PC-3 (cell line): ENCODE measurements around the gene MBOAT1. TPM values are rescaled to one million over a fixed set of nuclear protein-coding genes. Genes with fewer than 3 reads are reported as not detected.

Experiments
- ATAC-seq: fragments of 200-7000 bp; cut with Tn5 transposase; 2 replicates; pipeline ENCODE4 v1.9.1; 2020; ENCODE audit warnings: mild to moderate bottlenecking, moderate library complexity
- BruUV-seq: library from RNA; stranded (reverse); fragments of 400-500 nt; replicated peaks from 2 replicates; lab custom pipeline; 2021; lab: Mats Ljungman, UMichigan
- CTCF ChIA-PET: fragments of 300-600 bp; sonication (Branson Sonifier 250); formaldehyde crosslinking; loops from one replicate; lab custom pipeline; 2022; ENCODE audit warnings: antibody characterized with exemption; lab: Charles Lee
- POLR2A ChIA-PET: fragments of 300-600 bp; sonication (Branson Sonifier 250); formaldehyde crosslinking; loops from one replicate; lab custom pipeline; 2022; ENCODE audit warnings: antibody characterized with exemption; ENCODE audit not compliant: unreplicated experiment; lab: Charles Lee
- DNase-seq: peaks from one replicate; pipeline ENCODE4 v3.0.0-alpha.2; 2015
- H2AFZ ChIP-seq: fragments of 300-600 bp; sonication (generic); 2 replicates; pipeline ENCODE4 v1.6.0; 2016; ENCODE audit warnings: antibody characterized with exemption, low read length
- H3F3A ChIP-seq: fragments of 300-600 bp; sonication (generic); one replicate; pipeline ENCODE4 v1.6.0; 2017; ENCODE audit warnings: antibody characterized with exemption, low read length, control low read depth, mild to moderate bottlenecking; ENCODE audit not compliant: unreplicated experiment
- H3K27ac ChIP-seq: fragments of 300-600 bp; sonication (generic); 2 replicates; pipeline ENCODE4 v1.5.1; 2016; ENCODE audit warnings: mild to moderate bottlenecking, low read length
- H3K27me3 ChIP-seq: fragments of 300-600 bp; sonication (generic); 2 replicates; pipeline ENCODE4 v1.6.1; 2016; ENCODE audit warnings: low read length, mixed read lengths
- H3K36me3 ChIP-seq: fragments of 300-600 bp; sonication (generic); 2 replicates; pipeline ENCODE4 v1.6.1; 2016; ENCODE audit warnings: low read depth, mixed run types, low read length, mixed read lengths
- H3K4me1 ChIP-seq: fragments of 300-600 bp; sonication (generic); 2 replicates; pipeline ENCODE4 v1.5.1; 2016; ENCODE audit warnings: low read length; ENCODE audit not compliant: insufficient read depth
- H3K4me2 ChIP-seq: fragments of 300-600 bp; sonication (generic); 2 replicates; pipeline ENCODE4 v1.6.0; 2016; ENCODE audit warnings: low read length
- H3K4me3 ChIP-seq: fragments of 300-600 bp; sonication (generic); 2 replicates; pipeline ENCODE4 v1.5.1; 2016; ENCODE audit warnings: mild to moderate bottlenecking, low read length, mixed read lengths
- H3K79me2 ChIP-seq: fragments of 300-600 bp; sonication (generic); 2 replicates; pipeline ENCODE4 v1.6.1; 2017; ENCODE audit warnings: low read length, mixed read lengths
- H3K9ac ChIP-seq: fragments of 300-600 bp; sonication (generic); 2 replicates; pipeline ENCODE4 v1.6.0; 2016; ENCODE audit warnings: mild to moderate bottlenecking, low read length
- H3K9me2 ChIP-seq: fragments of 300-600 bp; sonication (generic); replicated peaks from 2 replicates; pipeline ENCODE4 v1.6.1; 2016; ENCODE audit warnings: mixed run types, low read length, mixed read lengths
- H3K9me3 ChIP-seq: fragments of 300-600 bp; sonication (generic); 2 replicates; pipeline ENCODE4 v1.6.1; 2016; ENCODE audit warnings: low read length, mixed read lengths
- H4K20me1 ChIP-seq: fragments of 300-600 bp; sonication (generic); 2 replicates; pipeline ENCODE4 v1.6.1; 2016; ENCODE audit warnings: low read length, mixed read lengths
- CTCF ChIP-seq: fragments of 300-600 bp; sonication (generic); conservative IDR thresholded peaks from 2 replicates; pipeline ENCODE4 v1.5.1; 2017; ENCODE audit warnings: antibody characterized with exemption, low read depth, mild to moderate bottlenecking, low read length
- EZH2 ChIP-seq: fragments of 300-600 bp; sonication (generic); IDR thresholded peaks from one replicate; pipeline ENCODE4 v1.6.1; 2017; ENCODE audit warnings: antibody characterized with exemption, mild to moderate bottlenecking, low read length; ENCODE audit not compliant: unreplicated experiment
- EZH2phosphoT487 ChIP-seq: fragments of 300-600 bp; sonication (generic); IDR thresholded peaks from 2 replicates; pipeline ENCODE4 v1.6.1; 2018; ENCODE audit warnings: mild to moderate bottlenecking, antibody characterized with exemption, low read length, borderline replicate concordance
- intact Hi-C: fragments of 100-400 bp; cut with micrococcal nuclease; formaldehyde crosslinking; loops from 2 replicates; pipeline ENCODE4 v1.9.0; 2023
- total RNA-seq: library from RNA; depleted of rRNA; stranded (reverse); fragments of >200 nt; gene quantifications from 2 replicates; pipeline ENCODE4 v1.2.3, GENCODE V29; 2014

MBOAT1 gene
- total RNA-seq, 1 experiment from 2014 or later: 8.4 TPM

GRCh38 chr6:20204512-20204894 lies 7.8 kb downstream of the MBOAT1 start:
- Histone ChIP-seq H3K9me2 (no peaks in the 10 kb centered on the region), H3K27me3 (no peaks in the 10 kb centered on the region), H2AFZ (no peak overlapping the region), H3K27ac (no peak overlapping the region), H4K20me1 (no peaks in the 10 kb centered on the region), H3F3A (peaks cover 8% of the 10 kb centered on the region), H3K4me3 (no peak overlapping the region), H3K4me1 (peaks cover 28% of the 10 kb centered on the region), H3K36me3 (no peaks in the 10 kb centered on the region), H3K9ac (no peak overlapping the region), H3K79me2 (peaks cover 82% of the 10 kb centered on the region), H3K9me3 (no peaks in the 10 kb centered on the region), H3K4me2 (no peak overlapping the region)
- no TSS peak for BruUV-seq
- TF ChIP-seq EZH2 (no peak), EZH2phosphoT487 (no peak), CTCF (no peak)
- DNase-seq: no peak
- CTCF ChIA-PET: no interaction called here
- POLR2A ChIA-PET: interaction anchor here (0.6 kb wide), 1 partner anchor 1858 kb away, joined by 4 read pairs; no protein-coding TSS in a partner anchor
- ATAC-seq: no peak
- intact Hi-C loops: no loop called here

DNA sequence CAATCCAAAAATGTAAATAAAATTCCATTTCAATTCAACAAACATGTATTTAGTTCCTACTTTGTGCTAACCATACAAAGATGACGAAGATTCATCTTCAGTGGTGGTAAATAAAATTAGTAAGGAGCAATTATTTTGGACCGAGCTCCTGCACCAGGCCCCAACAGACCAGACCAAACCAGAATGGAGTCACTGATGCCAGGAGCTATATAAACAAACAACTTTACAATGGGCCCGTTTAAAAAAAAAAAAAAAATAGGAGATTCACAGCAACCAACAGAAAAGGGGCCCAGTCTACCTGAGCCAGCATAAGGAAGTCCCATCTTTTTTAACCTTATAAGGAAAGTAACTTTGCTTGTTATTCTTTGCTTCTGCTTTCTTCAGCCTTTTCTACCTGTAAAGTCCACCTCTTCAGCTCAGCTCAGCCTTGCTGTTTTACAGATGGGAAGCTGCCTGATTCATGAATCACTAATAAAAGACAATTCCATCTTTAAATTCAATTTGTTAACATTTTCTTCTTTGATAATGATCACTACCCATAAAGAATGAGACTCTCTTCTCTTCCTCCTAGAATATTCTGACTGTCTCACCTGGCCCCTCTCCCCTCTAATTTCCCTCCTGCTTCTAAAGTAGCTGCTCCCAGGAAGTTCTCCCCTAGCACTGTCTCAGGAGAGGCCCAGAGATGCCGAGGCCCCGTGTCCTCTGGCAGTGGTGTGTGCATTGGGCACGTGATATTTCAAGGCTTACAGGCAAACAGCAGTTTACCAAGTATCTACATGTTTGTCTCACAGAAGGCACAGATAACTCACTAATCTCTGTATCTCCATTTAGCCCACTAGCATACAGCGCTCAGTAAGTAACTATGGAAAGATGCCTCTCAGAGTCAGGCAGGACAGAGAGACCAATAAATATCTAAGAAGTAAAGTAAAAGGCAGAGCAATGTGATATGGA lies 8.4 kb downstream of the MBOAT1 start:
- intact Hi-C loops: no loop called here
- H3K9ac ChIP-seq: no peak overlapping the region
- no peak overlapping the region for H3K4me3 ChIP-seq
- BruUV-seq: no TSS peak
- no peak overlapping the region for H3K27ac ChIP-seq
- no peaks in the 10 kb centered on the region for H3K27me3 ChIP-seq
- ATAC-seq (no peak), DNase-seq (no peak)
- no peaks in the 10 kb centered on the region for H4K20me1 ChIP-seq
- TF ChIP-seq EZH2phosphoT487: no peak
- no peak for TF ChIP-seq EZH2
- TF ChIP-seq CTCF: no peak
- no peak overlapping the region for H3K4me2 ChIP-seq
- H3K36me3 ChIP-seq: no peaks in the 10 kb centered on the region
- no peaks in the 10 kb centered on the region for H3K9me2 ChIP-seq
- no peak overlapping the region for H2AFZ ChIP-seq
- no peaks in the 10 kb centered on the region for H3K9me3 ChIP-seq
- peaks cover 8% of the 10 kb centered on the region for H3F3A ChIP-seq
- H3K79me2 ChIP-seq: peaks cover 75% of the 10 kb centered on the region
- POLR2A ChIA-PET: interaction anchor here (0.6 kb wide), 1 partner anchor 1857 kb away, joined by 4 read pairs; no protein-coding TSS in a partner anchor
- CTCF ChIA-PET: no interaction called here
- H3K4me1 ChIP-seq: peaks cover 28% of the 10 kb centered on the region
